GM21423 (cell line): ENCODE measurements around the gene SH2B3.

ENCODE experiments used
- ATAC-seq: cut with Tn5 transposase; IDR thresholded peaks from one replicate; pipeline ENCODE4 v1.9.1; 2021; ENCODE audit warnings: mild to moderate bottlenecking, moderate library complexity; ENCODE audit not compliant: unreplicated experiment

SH2B3 gene

GRCh38 chr12:111427417-111428074, 21.8 kb downstream of the SH2B3 start:
- no peak for ATAC-seq

- ATAC-seq, result no peak
Measured at GRCh38 chr12:111428081-111428727, 22.5 kb downstream of the SH2B3 start.

GRCh38 chr12:111428728-111429175, 23.0 kb downstream of the SH2B3 start:
- no peak for ATAC-seq

- ATAC-seq, result no peak
Measured at GRCh38 chr12:111429828-111430432, 24.2 kb downstream of the SH2B3 start.

GRCh38 chr12:111430433-111431353, 25.0 kb downstream of the SH2B3 start:
- ATAC-seq, result no peak

- ATAC-seq, result no peak
Measured at GRCh38 chr12:111431772-111432171, 26.0 kb downstream of the SH2B3 start.

- no peak for ATAC-seq
Measured at GRCh38 chr12:111434049-111434448, 28.3 kb downstream of the SH2B3 start.

- peak; percentile 58 for ATAC-seq
Measured at GRCh38 chr12:111434680-111435338, 29.1 kb downstream of the SH2B3 start.

GRCh38 chr12:111435661-111436201, 30.0 kb downstream of the SH2B3 start:
- ATAC-seq, result no peak

- ATAC-seq, result no peak
Measured at GRCh38 chr12:111436266-111436665, 30.5 kb downstream of the SH2B3 start.

GRCh38 chr12:111436811-111437210, 31.1 kb downstream of the SH2B3 start:
- no peak for ATAC-seq

GRCh38 chr12:111437816-111438454, 32.2 kb downstream of the SH2B3 start:
- ATAC-seq, result no peak

- ATAC-seq, result no peak
Measured at GRCh38 chr12:111438481-111438880, 32.8 kb downstream of the SH2B3 start.

- ATAC-seq, result no peak
Measured at GRCh38 chr12:111439657-111440151, 34.0 kb downstream of the SH2B3 start.

- ATAC-seq, result no peak
Measured at GRCh38 chr12:111440152-111440551, 34.4 kb downstream of the SH2B3 start.

- no peak for ATAC-seq
Measured at GRCh38 chr12:111440631-111441030, 34.9 kb downstream of the SH2B3 start.

- ATAC-seq, result no peak
Measured at GRCh38 chr12:111441107-111441928, 35.6 kb downstream of the SH2B3 start.

GRCh38 chr12:111442301-111443045, 36.8 kb downstream of the SH2B3 start:
- no peak for ATAC-seq
